Heart left ventricle (tissue), 13 donors: ENCODE measurements around the gene PIGR.

ENCODE experiments used
- POLR2A ChIP-seq, 2 donors: fragments of 450-650 bp; IDR thresholded peaks; one replicate each; pipeline ENCODE4 v1.6.1; 2017; ENCODE audit warnings: antibody characterized with exemption in 2 of 2, mild to moderate bottlenecking in 2 of 2, moderate library complexity in 2 of 2
- TF ChIP-seq, protein P1 (sequence below), 12 donors: fragments of 200-600 bp; sonication (generic) in 4 of 12; IDR thresholded peaks; one replicate each; pipeline versions ENCODE4 v1.5.0 to v1.8.0; 2018 to 2022; ENCODE audit warnings: antibody characterized with exemption in 12 of 12, mild to moderate bottlenecking in 5 of 12
- donor health status: ischemic (EF 13 %, LVEDD 7.1; RV severe dilation, severe dysfunction).
- donor health status: DM: no; HTN: yes; CAD: no.
- donor health status: DM: no; HTN: no; CAD: no.
- donor health status: ischemic (EF 25% LVEDD 6.9; RV normal size, moderate dysfunction).
- donor health status: ischemic (EF 25% LVEDD 5.7; RV mildly dilated, moderate dysfunction).
- donor health status: ischemic (EF 35%, LVEDD 5.7; RV mildly dilated, moderate dysfunction).
- donor health status: nonischemic (EF 11% LVEDD 7.7; RV severe dilation, severe dysfunction).
- donor health status: DM: yes; HTN: yes; CAD: no.
- donor health status: PGD.
- donor health status: ischemic (EF 29% LVEDD 5.4; RV normal size, mild dysfunction).
- donor health status: nonischemic (EF 23%, LVEDD 6.1; RV moderate dilation, normal function).

DNA sequence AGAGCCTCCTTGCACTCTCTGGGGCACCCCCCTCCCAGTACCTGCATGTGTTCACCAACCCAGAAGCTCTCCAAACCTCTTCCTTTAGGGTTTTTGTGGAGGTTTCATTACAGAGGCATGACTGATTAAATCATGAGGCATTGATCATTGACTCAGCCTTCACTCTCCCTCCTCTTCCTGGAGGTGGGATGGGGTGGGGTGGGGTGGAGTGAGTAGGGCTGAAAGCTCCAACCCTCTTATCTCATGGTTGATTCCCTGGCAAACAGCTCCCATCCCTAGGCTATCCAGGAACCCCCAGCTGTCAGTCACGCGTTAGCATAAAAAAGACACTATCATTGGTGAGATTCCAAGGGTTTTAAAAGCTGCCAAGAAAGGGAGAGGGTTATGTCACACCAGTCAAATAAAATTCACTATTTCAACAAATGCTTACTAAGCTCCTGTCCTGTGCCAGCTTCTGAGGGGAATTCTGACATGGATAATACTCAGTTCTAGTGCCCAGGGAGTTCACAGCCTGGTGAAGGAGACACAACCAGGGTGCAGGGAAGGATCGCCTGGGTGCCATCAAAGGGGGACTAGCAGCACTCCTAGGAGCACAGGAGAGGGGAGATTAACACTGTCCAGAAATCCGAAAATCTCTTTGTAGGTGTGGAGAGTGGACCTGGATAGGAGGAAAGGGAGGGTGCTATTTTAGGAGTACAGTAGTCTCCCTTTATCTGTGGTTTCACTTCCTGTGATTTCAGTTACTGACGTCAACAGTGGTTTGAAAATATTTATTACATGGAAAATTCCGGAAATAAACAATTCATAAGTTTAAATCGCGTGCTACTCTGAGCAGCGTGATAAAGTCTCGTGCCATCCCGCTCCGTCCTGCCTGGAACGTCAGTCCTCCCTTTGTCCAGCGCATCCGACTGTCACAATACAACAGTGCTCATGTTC is 55.9 kb downstream of the PIGR start:
- TF ChIP-seq, protein P1, sequence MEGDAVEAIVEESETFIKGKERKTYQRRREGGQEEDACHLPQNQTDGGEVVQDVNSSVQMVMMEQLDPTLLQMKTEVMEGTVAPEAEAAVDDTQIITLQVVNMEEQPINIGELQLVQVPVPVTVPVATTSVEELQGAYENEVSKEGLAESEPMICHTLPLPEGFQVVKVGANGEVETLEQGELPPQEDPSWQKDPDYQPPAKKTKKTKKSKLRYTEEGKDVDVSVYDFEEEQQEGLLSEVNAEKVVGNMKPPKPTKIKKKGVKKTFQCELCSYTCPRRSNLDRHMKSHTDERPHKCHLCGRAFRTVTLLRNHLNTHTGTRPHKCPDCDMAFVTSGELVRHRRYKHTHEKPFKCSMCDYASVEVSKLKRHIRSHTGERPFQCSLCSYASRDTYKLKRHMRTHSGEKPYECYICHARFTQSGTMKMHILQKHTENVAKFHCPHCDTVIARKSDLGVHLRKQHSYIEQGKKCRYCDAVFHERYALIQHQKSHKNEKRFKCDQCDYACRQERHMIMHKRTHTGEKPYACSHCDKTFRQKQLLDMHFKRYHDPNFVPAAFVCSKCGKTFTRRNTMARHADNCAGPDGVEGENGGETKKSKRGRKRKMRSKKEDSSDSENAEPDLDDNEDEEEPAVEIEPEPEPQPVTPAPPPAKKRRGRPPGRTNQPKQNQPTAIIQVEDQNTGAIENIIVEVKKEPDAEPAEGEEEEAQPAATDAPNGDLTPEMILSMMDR (IDR thresholded peaks at IDR 0.05), result no peak
- TF ChIP-seq POLR2A (IDR thresholded peaks at IDR 0.05), result no peak
